ENCODE data around the gene IL9. TPM values are rescaled to one million over a fixed set of nuclear protein-coding genes. Genes with fewer than 3 reads are reported as not detected.
A peak's percentile ranks its signal among the peaks of the same experiment; 100 is the strongest.

The IL9 gene
- total and polyA plus RNA-seq, 2 of the 13 experiments (the other 11 are each of a cell fraction or from before 2014, with no cell fraction given) = not detected

GRCh38 chr5:135864503-135865435, 30.9 kb downstream of the IL9 start (continued):
- TF ChIP-seq SIN3A (IDR thresholded peaks at IDR 0.05; ENCODE audit: borderline replicate concordance, low read depth, low read length) (no peak), PRMT3 (CRISPR knock-in tag; IDR thresholded peaks at IDR 0.05; ENCODE audit: borderline replicate concordance, low read depth) (no peak), ZNF580 (CRISPR knock-in tag; IDR thresholded peaks at IDR 0.05; ENCODE audit: borderline replicate concordance, low read depth) (no peak)

- Histone ChIP-seq H4K20me1 (ENCODE audit: insufficient read depth, low read length) (no peaks in the 10 kb centered on the region), H2AFZ (ENCODE audit: low read length) (no peak overlapping the region), H3K4me2 (ENCODE audit: low read depth, low read length) (no peak overlapping the region), H3K36me3 (replicated peaks in 1 of 2; ENCODE audit: control insufficient read depth in 1 of 2, insufficient read depth in 2 of 2, low read length in 2 of 2) (no peaks in the 10 kb centered on the region), H3K4me3 (replicated peaks in 1 of 3; ENCODE audit: insufficient read depth in 1 of 3, low read depth in 2 of 3, low read length in 3 of 3) (no peak overlapping the region), H3K27me3 (ENCODE audit: control insufficient read depth in 1 of 2, insufficient read depth in 2 of 2, low read length in 2 of 2) (no peaks in the 10 kb centered on the region; a peak in 2 of 5 replicates), H3K4me1 (ENCODE audit: insufficient read depth, low read length) (peaks cover 11% of the 10 kb centered on the region), H3K9ac (ENCODE audit: insufficient read depth, low read depth, low read length) (no peak overlapping the region), H3K9me3 (ENCODE audit: low read length) (no peaks in the 10 kb centered on the region), H3K79me2 (ENCODE audit: insufficient read depth, low read length) (no peaks in the 10 kb centered on the region), H3K27ac (ENCODE audit: extremely low read length, insufficient read depth, low read length) (no peak overlapping the region)
- intact Hi-C loops (cut with micrococcal nuclease; ENCODE audit: unreplicated experiment) (no loop called here), in situ Hi-C loops (cut with HindIII; ENCODE audit: extremely low pct_ligation_motif_present, low pct_unique_long_range_greater_than_20kb) (loop anchor here (25.0 kb wide), 1 partner anchor 550 kb away; no protein-coding TSS in a partner anchor)
- CTCF ChIA-PET (ENCODE audit: low intra/inter-chr PET ratio, low total read pairs) = no interaction called here
- no peak for DNase-seq (ENCODE audit: low spot score)
- BruUV-seq (replicated peaks) = no TSS peak
- ATAC-seq = peak; percentile 55; the same call in 2 of the 3 replicates
- POLR2A ChIA-PET = no interaction called here
- FAIRE-seq = no peak
- 73% methylated on average over 2 of the region's 2 CpGs for WGBS (ENCODE audit: low lambda C conversion rate)
- TF ChIP-seq HNF4A (CRISPR knock-in tag; IDR thresholded peaks at IDR 0.05) (peak; percentile 53), CCAR2 (optimal IDR thresholded peaks at IDR 0.05; ENCODE audit: low read depth, low read length) (no peak), NFE2L2 (IDR thresholded peaks at IDR 0.05; ENCODE audit: low read length) (no peak), ZNF101 (CRISPR knock-in tag; IDR thresholded peaks at IDR 0.05; ENCODE audit: borderline replicate concordance, low read depth) (no peak), ZNF709 (CRISPR knock-in tag; IDR thresholded peaks at IDR 0.05) (no peak), ZNF740 (CRISPR knock-in tag; IDR thresholded peaks at IDR 0.05) (no peak), THYN1 (CRISPR knock-in tag; IDR thresholded peaks at IDR 0.05; ENCODE audit: borderline replicate concordance, low read depth) (no peak), ZSCAN12 (CRISPR knock-in tag; IDR thresholded peaks at IDR 0.05) (no peak), NFRKB (IDR thresholded peaks at IDR 0.05) (no peak), PHF20 (CRISPR knock-in tag; IDR thresholded peaks at IDR 0.05) (no peak), ZNF337 (CRISPR knock-in tag; IDR thresholded peaks at IDR 0.05; ENCODE audit: borderline replicate concordance, low read depth) (no peak), THRA (CRISPR knock-in tag; IDR thresholded peaks at IDR 0.05; ENCODE audit: borderline replicate concordance) (no peak), ATF4 (CRISPR knock-in tag; IDR thresholded peaks at IDR 0.05) (peak in 1 of 2 experiments; percentile 44; a peak in 1 of 4 replicates), CEBPB (IDR thresholded peaks at IDR 0.05; ENCODE audit: borderline replicate concordance, low read depth, low read length) (peak; percentile 90), CEBPG (CRISPR knock-in tag; IDR thresholded peaks at IDR 0.05) (peak; percentile 62), ZNF629 (CRISPR knock-in tag; conservative IDR thresholded peaks at IDR 0.05) (0 out of 2 replicates have a peak, but pooled peaks have one; percentile 9), ZNF619 (CRISPR knock-in tag; IDR thresholded peaks at IDR 0.05) (no peak), ZNF674 (CRISPR knock-in tag; IDR thresholded peaks at IDR 0.05; ENCODE audit: low read depth) (no peak)
These were observed 32.9 kb downstream of the IL9 start for GRCh38 chr5:135862744-135863143.
